HepG2 (cell line): Measurements from ENCODE around the gene IGFALS. TPM values are rescaled to one million over a fixed set of nuclear protein-coding genes. Genes with fewer than 3 reads are reported as not detected.

Experiments used
- ATAC-seq: fragments of 200-7000 bp; cut with Tn5 transposase; 3 replicates; pipeline ENCODE4 v1.9.1; 2020; ENCODE audit warnings: mild to moderate bottlenecking, moderate library complexity
- BruUV-seq: library from RNA; stranded (reverse); fragments of 400-500 nt; replicated peaks from 2 replicates; lab custom pipeline; 2021; lab: Mats Ljungman, UMichigan
- CTCF ChIA-PET: fragments of 300-600 bp; formaldehyde crosslinking; extraction: SDS; loops from one replicate; lab custom pipeline; 2021; ENCODE audit warnings: low total read pairs, inconsistent platforms, low intra/inter-chr PET ratio; lab: Yijun Ruan, JAX
- POLR2A ChIA-PET: fragments of 350-600 bp; sonication (Branson Sonifier 250); formaldehyde crosslinking; loops from one replicate; lab custom pipeline; 2020; ENCODE audit warnings: antibody characterized with exemption, inconsistent platforms; lab: Yijun Ruan, JAX
- DNase-seq: peaks from one replicate; pipeline ENCODE4 v3.0.0-alpha.2; 2015; ENCODE audit warnings: low spot score
- FAIRE-seq: peaks from 3 replicates; lab custom pipeline; 2011; peaks lifted over from hg19 to GRCh38; lab: Jason Lieb, UNC
- H2AFZ ChIP-seq: one replicate; pipeline ENCODE4 v1.6.1; 2011; ENCODE audit warnings: low read length, inconsistent platforms
- H3K27ac ChIP-seq: fragments of 300-600 bp; 3 replicates; pipeline ENCODE4 v1.8.0; 2011; ENCODE audit warnings: mixed run types, mild to moderate bottlenecking, mixed read lengths, low read length, inconsistent platforms; ENCODE audit not compliant: insufficient read depth; ENCODE audit errors: extremely low read length
- H3K27me3 ChIP-seq, 2 experiments: fragments of 200-600 bp in 1 of 2; 2 replicates in 1 of 2; 3 replicates in 1 of 2; pipeline versions ENCODE4 v1.6.0 to v1.8.0; 2011; ENCODE audit warnings: low read length in 2 of 2, mild to moderate bottlenecking in 2 of 2, moderate library complexity in 2 of 2, inconsistent platforms in 1 of 2; ENCODE audit not compliant: insufficient read depth in 2 of 2, control insufficient read depth in 1 of 2
- H3K36me3 ChIP-seq, 2 experiments: fragments of 200-600 bp in 1 of 2; replicated peaks in 1 of 2; 2 replicates in 1 of 2; 3 replicates in 1 of 2; pipeline versions ENCODE4 v1.5.1 to v1.8.0; 2011; ENCODE audit warnings: low read length in 2 of 2, inconsistent platforms in 1 of 2; ENCODE audit not compliant: insufficient read depth in 2 of 2, control insufficient read depth in 1 of 2
- H3K4me1 ChIP-seq: 2 replicates; pipeline ENCODE4 v1.5.1; 2012; ENCODE audit warnings: low read length, inconsistent platforms; ENCODE audit not compliant: insufficient read depth
- H3K4me2 ChIP-seq: 2 replicates; pipeline ENCODE4 v1.6.0; 2011; ENCODE audit warnings: low read depth, low read length, inconsistent platforms
- H3K4me3 ChIP-seq, 3 experiments: fragments of 200-600 bp in 1 of 3; sonication (generic), shearing (Covaris generic) in 1 of 3; replicated peaks in 1 of 3; 2 replicates each; pipeline ENCODE4 v1.5.1; 2011 to 2016; ENCODE audit warnings: low read length in 3 of 3, inconsistent platforms in 2 of 3, low read depth in 2 of 3, mild to moderate bottlenecking in 2 of 3, control low read depth in 1 of 3, mixed read lengths in 1 of 3; ENCODE audit not compliant: insufficient read depth in 1 of 3
- H3K79me2 ChIP-seq: one replicate; pipeline ENCODE4 v1.6.1; 2011; ENCODE audit warnings: low read length, inconsistent platforms; ENCODE audit not compliant: insufficient read depth
- H3K9ac ChIP-seq: 2 replicates; pipeline ENCODE4 v1.6.0; 2011; ENCODE audit warnings: mild to moderate bottlenecking, low read depth, low read length, inconsistent platforms; ENCODE audit not compliant: insufficient read depth
- H3K9me3 ChIP-seq: 2 replicates; pipeline ENCODE4 v1.5.1; 2012; ENCODE audit warnings: mild to moderate bottlenecking, low read length
- H4K20me1 ChIP-seq: 2 replicates; pipeline ENCODE4 v1.6.0; 2011; ENCODE audit warnings: inconsistent platforms, mild to moderate bottlenecking, low read length, moderate library complexity; ENCODE audit not compliant: insufficient read depth
- AGO2 ChIP-seq: fragments of 200-400 bp; formaldehyde crosslinking; optimal IDR thresholded peaks from 2 replicates; pipeline ENCODE3; 2017; ENCODE audit warnings: mild to moderate bottlenecking, low read depth, low read length, moderate library complexity
- CCDC6 ChIP-seq: sonication (generic); formaldehyde crosslinking; IDR thresholded peaks from 2 replicates; pipeline ENCODE4 v1.8.1; 2022; ENCODE audit warnings: mild to moderate bottlenecking, missing genetic modification reagents, moderate library complexity
- HDAC1 ChIP-seq: sonication (generic); formaldehyde crosslinking; IDR thresholded peaks from 2 replicates; pipeline ENCODE4 v1.5.1; 2020; ENCODE audit warnings: mild to moderate bottlenecking, missing genetic modification reagents
- HMG20B ChIP-seq: conservative IDR thresholded peaks from 2 replicates; pipeline ENCODE4 v1.6.1; 2016; ENCODE audit warnings: missing genetic modification reagents, missing compliant biosample characterization
- KDM2A ChIP-seq: sonication (generic); formaldehyde crosslinking; IDR thresholded peaks from 2 replicates; pipeline ENCODE4 v1.4.0; 2020; ENCODE audit warnings: low read depth, missing genetic modification reagents, borderline replicate concordance
- SRSF4 ChIP-seq: fragments of 200-400 bp; formaldehyde crosslinking; IDR thresholded peaks from one replicate; pipeline ENCODE4 v1.6.1; 2018; ENCODE audit warnings: mild to moderate bottlenecking, low read depth, low read length, moderate library complexity; ENCODE audit not compliant: poor library complexity, severe bottlenecking
- TP53 ChIP-seq: sonication (generic); formaldehyde crosslinking; conservative IDR thresholded peaks from 2 replicates; pipeline ENCODE4 v1.4.0; 2020; ENCODE audit warnings: missing genetic modification reagents
- ZNF296 ChIP-seq: sonication (generic); formaldehyde crosslinking; conservative IDR thresholded peaks from 2 replicates; pipeline ENCODE4 v1.5.0; 2020; ENCODE audit warnings: mild to moderate bottlenecking, missing genetic modification reagents
- ZNF335 ChIP-seq: sonication (generic); formaldehyde crosslinking; IDR thresholded peaks from 2 replicates; pipeline ENCODE4 v1.4.0; 2020; ENCODE audit warnings: missing genetic modification reagents
- ZNF598 ChIP-seq: sonication (generic); formaldehyde crosslinking; IDR thresholded peaks from 2 replicates; pipeline ENCODE4 v1.5.1; 2020; ENCODE audit warnings: mild to moderate bottlenecking, missing genetic modification reagents, borderline replicate concordance
- WGBS: methylation state at CpG from one replicate; pipeline ENCODE4 v1.1.6; 2017; ENCODE audit warnings: low lambda C conversion rate; 5-methylcytosine and 5-hydroxymethylcytosine counted together
- in situ Hi-C: cut with HindIII; loops from 2 replicates; pipeline ENCODE4 v1.10.0; 2017; ENCODE audit warnings: low pct_unique_long_range_greater_than_20kb; ENCODE audit not compliant: extremely low pct_ligation_motif_present
- intact Hi-C: fragments of 100-400 bp; cut with micrococcal nuclease; formaldehyde crosslinking; loops from one replicate; pipeline ENCODE4 v1.10.0; 2022; ENCODE audit not compliant: unreplicated experiment
- polyA plus RNA-seq, 8 experiments: library from polyadenylated mRNA; depleted of rRNA in 3 of 8; stranded (reverse) in 7 of 8; unstranded in 1 of 8; fragments of >200 nt; fragmentation: Illumina TruSeq in 4 of 8; extraction: Trizol in 4 of 8; gene quantifications; 2 replicates each; pipeline versions ENCODE4 v1.2.1 to v1.2.3, GENCODE V29; 2011 to 2016; ENCODE audit warnings: low read depth in 4 of 8, missing spikeins in 1 of 8, mixed read lengths in 1 of 8; ENCODE audit not compliant: insufficient read depth in 1 of 8
- total RNA-seq, 5 experiments: library from RNA; depleted of rRNA; stranded (reverse); fragments of >200 nt; fragmentation: Illumina TruSeq; extraction: Trizol; gene quantifications; 2 replicates each; pipeline ENCODE4 v1.2.3, GENCODE V29; 2016; ENCODE audit warnings: low read depth in 1 of 5
- TF ChIP-seq, protein P1 (sequence below): sonication (generic); formaldehyde crosslinking; IDR thresholded peaks from 2 replicates; pipeline ENCODE4 v1.4.0; 2020; ENCODE audit warnings: missing genetic modification reagents
- TF ChIP-seq, protein P2 (sequence below): sonication (generic); formaldehyde crosslinking; IDR thresholded peaks from 2 replicates; pipeline ENCODE4 v1.9.0; 2021; ENCODE audit warnings: missing genetic modification reagents, mild to moderate bottlenecking, borderline replicate concordance
- TF ChIP-seq, protein P3 (sequence below): sonication (generic); formaldehyde crosslinking; IDR thresholded peaks from 2 replicates; pipeline ENCODE4 v1.5.1; 2020; ENCODE audit warnings: mild to moderate bottlenecking, missing genetic modification reagents, borderline replicate concordance
- TF ChIP-seq, protein P4 (sequence below): sonication (generic); formaldehyde crosslinking; IDR thresholded peaks from 2 replicates; pipeline ENCODE4 v1.8.0; 2022; ENCODE audit warnings: mild to moderate bottlenecking, missing genetic modification reagents; ENCODE audit not compliant: insufficient replicate concordance

Gene IGFALS
- total and polyA plus RNA-seq, 2 of the 13 experiments (the other 11 are each of a cell fraction or from before 2014, with no cell fraction given): 0.34 to 2.4 TPM

DNA sequence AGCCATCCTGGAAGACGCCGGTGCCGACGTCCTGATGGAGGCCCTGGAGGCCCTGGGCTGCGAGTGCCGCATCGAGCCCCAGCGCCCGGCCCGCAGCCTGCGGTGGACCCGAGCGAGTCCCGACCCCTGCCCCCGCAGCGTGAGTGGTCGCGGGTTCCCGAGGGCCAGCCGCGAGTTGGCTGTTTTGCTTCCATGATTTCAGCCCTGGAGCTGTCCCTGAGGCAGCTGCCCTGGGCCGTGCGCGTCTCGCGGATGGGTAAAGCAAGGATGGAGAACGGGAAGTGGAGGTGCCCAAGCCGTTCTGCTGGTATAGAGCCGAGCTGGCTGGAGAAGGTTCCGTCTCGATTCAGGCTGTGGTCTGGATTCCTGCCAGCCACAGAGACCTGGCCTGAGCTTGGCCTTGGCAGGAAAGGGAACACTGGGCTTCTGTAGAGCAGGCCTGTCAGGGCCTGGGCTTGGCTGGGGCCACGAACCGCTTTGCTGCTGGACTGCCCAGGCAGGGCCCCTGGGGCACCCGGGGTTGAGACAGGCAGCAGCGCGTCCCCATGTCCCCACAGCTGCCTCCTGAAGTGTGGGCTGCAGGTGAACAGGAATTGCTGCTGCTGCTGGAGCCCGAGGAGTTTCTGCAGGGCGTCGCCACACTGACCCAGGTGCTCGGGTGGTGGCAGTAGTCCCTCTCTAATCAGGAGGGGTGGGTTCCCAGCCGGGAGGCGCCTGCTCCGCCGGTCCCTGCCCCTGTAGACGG lies 19.6 kb downstream of the IGFALS start:
- no peak for DNase-seq
- intact Hi-C loops (loop anchor here (5.0 kb wide), 1 partner anchor 38 kb away; no protein-coding TSS in a partner anchor), in situ Hi-C loops (no loop called here)
- peak overlapping the region; percentile 94 to 96 (median 95) for H3K4me3 ChIP-seq
- H3K79me2 ChIP-seq: peaks cover 30% of the 10 kb centered on the region
- ATAC-seq: peak; percentile 1
- WGBS: no CpG with 5 or more reads among the region's 45 CpGs
- ChIA-PET CTCF (interaction anchor here (1.8 to 2.2 kb wide), 2 partner anchors 39 to 50 kb away, joined by 9 to 11 read pairs; no protein-coding TSS in a partner anchor), POLR2A (interaction anchor here (0.8 to 3.8 kb wide), 4 partner anchors 9 to 54 kb away, joined by 3 to 23 read pairs (median 7); partner anchors contain the start of genes FAHD1, IGFALS, NUBP2 and SPSB3)
- H3K27me3 ChIP-seq: no peaks in the 10 kb centered on the region; a peak in 2 of 5 replicates
- no TSS peak for BruUV-seq
- peaks cover 6 to 21% of the 10 kb centered on the region in 2 experiments; a peak in 4 of 5 replicates for H3K36me3 ChIP-seq
- H4K20me1 ChIP-seq: no peaks in the 10 kb centered on the region
- H3K4me1 ChIP-seq: peaks cover 12% of the 10 kb centered on the region
- peak overlapping the region; percentile 90 for H3K27ac ChIP-seq
- no peak for FAIRE-seq
- H3K9me3 ChIP-seq: no peaks in the 10 kb centered on the region
- peak overlapping the region; percentile 91 for H3K4me2 ChIP-seq
- H2AFZ ChIP-seq: no peak overlapping the region
- peak overlapping the region; percentile 99 for H3K9ac ChIP-seq
- TF ChIP-seq TP53 (CRISPR knock-in tag) (no peak), KDM2A (CRISPR knock-in tag) (peak; percentile 29; the same call in 1 of the 2 replicates), ZNF296 (CRISPR knock-in tag) (no peak), CCDC6 (CRISPR knock-in tag) (no peak), ZNF335 (no peak), HMG20B (CRISPR knock-in tag) (no peak), HDAC1 (CRISPR knock-in tag) (peak; percentile 8; the same call in 1 of the 2 replicates), SRSF4 (no peak), AGO2 (peak; percentile 7), ZNF598 (CRISPR knock-in tag) (peak; percentile 54; the same call in 1 of the 2 replicates)
- TF ChIP-seq, protein P1, sequence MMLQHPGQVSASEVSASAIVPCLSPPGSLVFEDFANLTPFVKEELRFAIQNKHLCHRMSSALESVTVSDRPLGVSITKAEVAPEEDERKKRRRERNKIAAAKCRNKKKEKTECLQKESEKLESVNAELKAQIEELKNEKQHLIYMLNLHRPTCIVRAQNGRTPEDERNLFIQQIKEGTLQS: no peak
- TF ChIP-seq, protein P2, sequence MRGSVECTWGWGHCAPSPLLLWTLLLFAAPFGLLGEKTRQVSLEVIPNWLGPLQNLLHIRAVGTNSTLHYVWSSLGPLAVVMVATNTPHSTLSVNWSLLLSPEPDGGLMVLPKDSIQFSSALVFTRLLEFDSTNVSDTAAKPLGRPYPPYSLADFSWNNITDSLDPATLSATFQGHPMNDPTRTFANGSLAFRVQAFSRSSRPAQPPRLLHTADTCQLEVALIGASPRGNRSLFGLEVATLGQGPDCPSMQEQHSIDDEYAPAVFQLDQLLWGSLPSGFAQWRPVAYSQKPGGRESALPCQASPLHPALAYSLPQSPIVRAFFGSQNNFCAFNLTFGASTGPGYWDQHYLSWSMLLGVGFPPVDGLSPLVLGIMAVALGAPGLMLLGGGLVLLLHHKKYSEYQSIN: no peak
- TF ChIP-seq, protein P3, sequence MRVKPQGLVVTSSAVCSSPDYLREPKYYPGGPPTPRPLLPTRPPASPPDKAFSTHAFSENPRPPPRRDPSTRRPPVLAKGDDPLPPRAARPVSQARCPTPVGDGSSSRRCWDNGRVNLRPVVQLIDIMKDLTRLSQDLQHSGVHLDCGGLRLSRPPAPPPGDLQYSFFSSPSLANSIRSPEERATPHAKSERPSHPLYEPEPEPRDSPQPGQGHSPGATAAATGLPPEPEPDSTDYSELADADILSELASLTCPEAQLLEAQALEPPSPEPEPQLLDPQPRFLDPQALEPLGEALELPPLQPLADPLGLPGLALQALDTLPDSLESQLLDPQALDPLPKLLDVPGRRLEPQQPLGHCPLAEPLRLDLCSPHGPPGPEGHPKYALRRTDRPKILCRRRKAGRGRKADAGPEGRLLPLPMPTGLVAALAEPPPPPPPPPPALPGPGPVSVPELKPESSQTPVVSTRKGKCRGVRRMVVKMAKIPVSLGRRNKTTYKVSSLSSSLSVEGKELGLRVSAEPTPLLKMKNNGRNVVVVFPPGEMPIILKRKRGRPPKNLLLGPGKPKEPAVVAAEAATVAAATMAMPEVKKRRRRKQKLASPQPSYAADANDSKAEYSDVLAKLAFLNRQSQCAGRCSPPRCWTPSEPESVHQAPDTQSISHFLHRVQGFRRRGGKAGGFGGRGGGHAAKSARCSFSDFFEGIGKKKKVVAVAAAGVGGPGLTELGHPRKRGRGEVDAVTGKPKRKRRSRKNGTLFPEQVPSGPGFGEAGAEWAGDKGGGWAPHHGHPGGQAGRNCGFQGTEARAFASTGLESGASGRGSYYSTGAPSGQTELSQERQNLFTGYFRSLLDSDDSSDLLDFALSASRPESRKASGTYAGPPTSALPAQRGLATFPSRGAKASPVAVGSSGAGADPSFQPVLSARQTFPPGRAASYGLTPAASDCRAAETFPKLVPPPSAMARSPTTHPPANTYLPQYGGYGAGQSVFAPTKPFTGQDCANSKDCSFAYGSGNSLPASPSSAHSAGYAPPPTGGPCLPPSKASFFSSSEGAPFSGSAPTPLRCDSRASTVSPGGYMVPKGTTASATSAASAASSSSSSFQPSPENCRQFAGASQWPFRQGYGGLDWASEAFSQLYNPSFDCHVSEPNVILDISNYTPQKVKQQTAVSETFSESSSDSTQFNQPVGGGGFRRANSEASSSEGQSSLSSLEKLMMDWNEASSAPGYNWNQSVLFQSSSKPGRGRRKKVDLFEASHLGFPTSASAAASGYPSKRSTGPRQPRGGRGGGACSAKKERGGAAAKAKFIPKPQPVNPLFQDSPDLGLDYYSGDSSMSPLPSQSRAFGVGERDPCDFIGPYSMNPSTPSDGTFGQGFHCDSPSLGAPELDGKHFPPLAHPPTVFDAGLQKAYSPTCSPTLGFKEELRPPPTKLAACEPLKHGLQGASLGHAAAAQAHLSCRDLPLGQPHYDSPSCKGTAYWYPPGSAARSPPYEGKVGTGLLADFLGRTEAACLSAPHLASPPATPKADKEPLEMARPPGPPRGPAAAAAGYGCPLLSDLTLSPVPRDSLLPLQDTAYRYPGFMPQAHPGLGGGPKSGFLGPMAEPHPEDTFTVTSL (CRISPR knock-in tag): no peak
- TF ChIP-seq, protein P4, sequence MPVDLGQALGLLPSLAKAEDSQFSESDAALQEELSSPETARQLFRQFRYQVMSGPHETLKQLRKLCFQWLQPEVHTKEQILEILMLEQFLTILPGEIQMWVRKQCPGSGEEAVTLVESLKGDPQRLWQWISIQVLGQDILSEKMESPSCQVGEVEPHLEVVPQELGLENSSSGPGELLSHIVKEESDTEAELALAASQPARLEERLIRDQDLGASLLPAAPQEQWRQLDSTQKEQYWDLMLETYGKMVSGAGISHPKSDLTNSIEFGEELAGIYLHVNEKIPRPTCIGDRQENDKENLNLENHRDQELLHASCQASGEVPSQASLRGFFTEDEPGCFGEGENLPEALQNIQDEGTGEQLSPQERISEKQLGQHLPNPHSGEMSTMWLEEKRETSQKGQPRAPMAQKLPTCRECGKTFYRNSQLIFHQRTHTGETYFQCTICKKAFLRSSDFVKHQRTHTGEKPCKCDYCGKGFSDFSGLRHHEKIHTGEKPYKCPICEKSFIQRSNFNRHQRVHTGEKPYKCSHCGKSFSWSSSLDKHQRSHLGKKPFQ (CRISPR knock-in tag): peak; percentile 32
